Liver (tissue), 9 donors: ENCODE measurements around the gene FAM227B. TPM values are rescaled to one million over a fixed set of nuclear protein-coding genes. Genes with fewer than 3 reads are reported as not detected.
A peak's percentile ranks its signal among the peaks of the same experiment; 100 is the strongest.

Experiments used
- DNase-seq: peaks from one replicate; pipeline ENCODE4 v3.0.0-alpha.2; 2017; ENCODE audit warnings: low spot score
- H3K27ac ChIP-seq, 2 donors: one replicate each; pipeline ENCODE4 v1.7.0; 2013; ENCODE audit warnings: inconsistent platforms in 2 of 2, low read length in 2 of 2, control low read depth in 1 of 2, low read depth in 1 of 2, mild to moderate bottlenecking in 1 of 2
- H3K27me3 ChIP-seq, 4 donors: one replicate each; pipeline versions ENCODE4 v1.6.1 to v1.7.0; 2013; ENCODE audit warnings: low read length in 3 of 4, inconsistent platforms in 1 of 4, mild to moderate bottlenecking in 1 of 4, moderate library complexity in 1 of 4; ENCODE audit not compliant: control insufficient read depth in 4 of 4, insufficient read depth in 4 of 4
- H3K36me3 ChIP-seq, 4 donors: one replicate each; pipeline versions ENCODE4 v1.6.1 to v1.7.0; 2013; ENCODE audit warnings: low read length in 3 of 4, mild to moderate bottlenecking in 3 of 4, low read depth in 1 of 4, moderate library complexity in 1 of 4; ENCODE audit not compliant: control insufficient read depth in 4 of 4, insufficient read depth in 3 of 4
- H3K4me1 ChIP-seq, 4 donors: one replicate each; pipeline versions ENCODE4 v1.6.1 to v1.7.0; 2013; ENCODE audit warnings: low read length in 3 of 4, mild to moderate bottlenecking in 3 of 4, moderate library complexity in 1 of 4; ENCODE audit not compliant: control insufficient read depth in 4 of 4, insufficient read depth in 4 of 4
- H3K4me3 ChIP-seq, 3 donors: one replicate each; pipeline versions ENCODE4 v1.6.1 to v1.7.0; 2013; ENCODE audit warnings: low read length in 3 of 3, control low read depth in 1 of 3, low read depth in 1 of 3, mild to moderate bottlenecking in 1 of 3
- H3K9ac ChIP-seq, 2 donors: one replicate each; pipeline ENCODE4 v1.7.0; 2013; ENCODE audit warnings: low read length in 2 of 2, mild to moderate bottlenecking in 2 of 2, moderate library complexity in 2 of 2, control low read depth in 1 of 2, low read depth in 1 of 2
- H3K9me3 ChIP-seq, 4 donors: one replicate each; pipeline versions ENCODE4 v1.6.1 to v1.7.0; 2013; ENCODE audit warnings: low read length in 3 of 4; ENCODE audit not compliant: control insufficient read depth in 4 of 4
- EGR1 ChIP-seq, 2 donors: IDR thresholded peaks; 2 replicates each; pipeline ENCODE4 v1.6.1; 2016 to 2018; ENCODE audit warnings: antibody characterized with exemption in 2 of 2, low read depth in 2 of 2
- FOXA1 ChIP-seq: IDR thresholded peaks from 2 replicates; pipeline ENCODE4 v1.6.1; 2016; ENCODE audit warnings: antibody characterized with exemption
- FOXA2 ChIP-seq: IDR thresholded peaks from 2 replicates; pipeline ENCODE4 v1.6.1; 2016; ENCODE audit warnings: antibody characterized with exemption
- GABPA ChIP-seq, 2 donors: IDR thresholded peaks in 1 of 2; conservative IDR thresholded peaks in 1 of 2; 2 replicates each; pipeline ENCODE4 v1.6.1; 2016; ENCODE audit warnings: antibody characterized with exemption in 2 of 2, mild to moderate bottlenecking in 1 of 2, moderate library complexity in 1 of 2
- HNF4A ChIP-seq, 2 donors: conservative IDR thresholded peaks; 2 replicates each; pipeline ENCODE4 v1.6.1; 2016; ENCODE audit warnings: antibody characterized with exemption in 2 of 2, mild to moderate bottlenecking in 2 of 2
- HNF4G ChIP-seq: IDR thresholded peaks from 2 replicates; pipeline ENCODE4 v1.6.1; 2016; ENCODE audit warnings: antibody characterized with exemption
- JUND ChIP-seq, 2 donors: IDR thresholded peaks; 2 replicates each; pipeline ENCODE4 v1.6.1; 2016; ENCODE audit warnings: antibody characterized with exemption in 2 of 2
- RAD21 ChIP-seq, 2 donors: IDR thresholded peaks; 2 replicates each; pipeline ENCODE4 v1.6.1; 2016; ENCODE audit warnings: antibody characterized with exemption in 2 of 2, mild to moderate bottlenecking in 2 of 2
- RXRA ChIP-seq, 2 donors: IDR thresholded peaks; 2 replicates each; pipeline ENCODE4 v1.6.1; 2017 to 2018; ENCODE audit warnings: antibody characterized with exemption in 2 of 2, mild to moderate bottlenecking in 1 of 2
- TAF1 ChIP-seq: conservative IDR thresholded peaks from 2 replicates; pipeline ENCODE4 v1.6.1; 2016; ENCODE audit warnings: antibody characterized with exemption, mild to moderate bottlenecking
- YY1 ChIP-seq: IDR thresholded peaks from 2 replicates; pipeline ENCODE4 v1.6.1; 2016; ENCODE audit warnings: antibody characterized with exemption, mild to moderate bottlenecking
- WGBS: extraction: QIAGEN DNeasy Blood & Tissue Kit; methylation state at CpG from one replicate; pipeline ENCODE4 v1.1.7; 2013; 5-methylcytosine and 5-hydroxymethylcytosine counted together
- polyA plus RNA-seq, 2 donors: library from polyadenylated mRNA; stranded (reverse) in 1 of 2; unstranded in 1 of 2; fragments of 200-250 nt in 1 of 2; fragments of >200 nt in 1 of 2; fragmentation: Nextera tagmentation in 1 of 2; extraction: Ambion mirVana in 1 of 2; gene quantifications; one replicate each; pipeline versions ENCODE4 v1.2.1 to v1.2.3, GENCODE V29; 2013 to 2015
- total RNA-seq, 2 donors: library from RNA; depleted of rRNA; stranded (reverse); fragments of >200 nt; gene quantifications; one replicate each; pipeline ENCODE4 v1.2.3, GENCODE V29; 2014
- TF ChIP-seq, protein P1 (sequence below): IDR thresholded peaks from 2 replicates; pipeline ENCODE4 v1.6.1; 2016; ENCODE audit warnings: antibody characterized with exemption
- TF ChIP-seq, protein P2 (sequence below): fragments of 150-350 bp; IDR thresholded peaks from 2 replicates; pipeline ENCODE4 v1.5.1; 2017; ENCODE audit warnings: improper control_type of control experiment, low read depth, low read length; ENCODE audit not compliant: missing input control
- TF ChIP-seq, protein P3 (sequence below): IDR thresholded peaks from 2 replicates; pipeline ENCODE4 v1.6.1; 2016; ENCODE audit warnings: antibody characterized with exemption
- TF ChIP-seq, protein P4 (sequence below): IDR thresholded peaks from 2 replicates; pipeline ENCODE4 v1.6.1; 2016; ENCODE audit warnings: antibody characterized with exemption
- donor health status: healthy.
- donor health status: healthy.
- donor health status: healthy.
- donor health status: healthy.
- donor health status: healthy.

FAM227B gene
- total and polyA plus RNA-seq, 4 donors, result 1.3 to 5.1 (median 3.8) TPM

DNA sequence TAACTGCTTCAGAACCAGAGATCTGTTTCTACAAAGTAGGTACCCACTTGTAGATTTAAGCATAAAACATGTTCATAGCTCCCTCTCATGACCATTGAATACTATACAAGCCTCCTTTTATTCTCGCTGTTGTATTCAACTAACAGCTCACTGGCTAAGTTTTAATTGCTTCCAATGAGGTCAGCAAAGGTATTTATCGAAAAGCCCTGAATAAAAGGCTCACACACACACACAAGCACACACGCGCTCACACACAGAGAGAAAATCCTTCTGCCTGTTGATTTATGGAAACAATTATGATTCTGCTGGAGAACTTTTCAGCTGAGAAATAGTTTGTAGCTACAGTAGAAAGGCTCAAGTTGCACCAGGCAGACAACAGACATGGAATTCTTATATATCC lies 197.6 kb downstream of the FAM227B start, which contains the start of gene FGF7 (continued):
- TF ChIP-seq, protein P1, sequence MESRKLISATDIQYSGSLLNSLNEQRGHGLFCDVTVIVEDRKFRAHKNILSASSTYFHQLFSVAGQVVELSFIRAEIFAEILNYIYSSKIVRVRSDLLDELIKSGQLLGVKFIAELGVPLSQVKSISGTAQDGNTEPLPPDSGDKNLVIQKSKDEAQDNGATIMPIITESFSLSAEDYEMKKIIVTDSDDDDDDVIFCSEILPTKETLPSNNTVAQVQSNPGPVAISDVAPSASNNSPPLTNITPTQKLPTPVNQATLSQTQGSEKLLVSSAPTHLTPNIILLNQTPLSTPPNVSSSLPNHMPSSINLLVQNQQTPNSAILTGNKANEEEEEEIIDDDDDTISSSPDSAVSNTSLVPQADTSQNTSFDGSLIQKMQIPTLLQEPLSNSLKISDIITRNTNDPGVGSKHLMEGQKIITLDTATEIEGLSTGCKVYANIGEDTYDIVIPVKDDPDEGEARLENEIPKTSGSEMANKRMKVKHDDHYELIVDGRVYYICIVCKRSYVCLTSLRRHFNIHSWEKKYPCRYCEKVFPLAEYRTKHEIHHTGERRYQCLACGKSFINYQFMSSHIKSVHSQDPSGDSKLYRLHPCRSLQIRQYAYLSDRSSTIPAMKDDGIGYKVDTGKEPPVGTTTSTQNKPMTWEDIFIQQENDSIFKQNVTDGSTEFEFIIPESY, result no peak
- no peak for TF ChIP-seq EGR1 (IDR thresholded peaks at IDR 0.05; ENCODE audit: low read depth in 2 of 2)
- no peak for TF ChIP-seq JUND (IDR thresholded peaks at IDR 0.05)

DNA sequence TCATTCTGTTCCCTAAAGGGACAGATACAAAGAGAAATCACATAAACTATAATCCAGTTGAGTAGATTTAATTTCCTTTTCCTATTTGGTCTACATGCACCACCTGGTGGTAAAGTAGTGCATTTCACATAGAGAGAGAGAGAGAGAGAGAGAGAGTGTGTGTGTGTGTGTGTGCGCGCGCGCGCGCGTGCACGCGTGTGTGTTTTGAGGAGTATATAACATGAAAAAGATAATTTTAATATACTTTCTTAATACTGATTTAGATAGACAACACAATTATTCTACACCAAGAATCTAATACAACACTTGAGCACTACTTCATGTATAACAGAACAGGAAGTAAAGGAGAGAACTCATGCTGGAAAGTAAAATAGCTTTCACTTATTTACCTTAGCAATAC lies 198.6 kb downstream of the FAM227B start:
- H3K4me1 ChIP-seq, result no peaks in the 10 kb centered on the region
- H3K4me3 ChIP-seq, result no peak overlapping the region
- H3K9me3 ChIP-seq, result no peaks in the 10 kb centered on the region
- no peaks in the 10 kb centered on the region for H3K27me3 ChIP-seq
- TF ChIP-seq, protein P2, sequence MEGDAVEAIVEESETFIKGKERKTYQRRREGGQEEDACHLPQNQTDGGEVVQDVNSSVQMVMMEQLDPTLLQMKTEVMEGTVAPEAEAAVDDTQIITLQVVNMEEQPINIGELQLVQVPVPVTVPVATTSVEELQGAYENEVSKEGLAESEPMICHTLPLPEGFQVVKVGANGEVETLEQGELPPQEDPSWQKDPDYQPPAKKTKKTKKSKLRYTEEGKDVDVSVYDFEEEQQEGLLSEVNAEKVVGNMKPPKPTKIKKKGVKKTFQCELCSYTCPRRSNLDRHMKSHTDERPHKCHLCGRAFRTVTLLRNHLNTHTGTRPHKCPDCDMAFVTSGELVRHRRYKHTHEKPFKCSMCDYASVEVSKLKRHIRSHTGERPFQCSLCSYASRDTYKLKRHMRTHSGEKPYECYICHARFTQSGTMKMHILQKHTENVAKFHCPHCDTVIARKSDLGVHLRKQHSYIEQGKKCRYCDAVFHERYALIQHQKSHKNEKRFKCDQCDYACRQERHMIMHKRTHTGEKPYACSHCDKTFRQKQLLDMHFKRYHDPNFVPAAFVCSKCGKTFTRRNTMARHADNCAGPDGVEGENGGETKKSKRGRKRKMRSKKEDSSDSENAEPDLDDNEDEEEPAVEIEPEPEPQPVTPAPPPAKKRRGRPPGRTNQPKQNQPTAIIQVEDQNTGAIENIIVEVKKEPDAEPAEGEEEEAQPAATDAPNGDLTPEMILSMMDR, result peak; percentile 86
- TF ChIP-seq RAD21 (IDR thresholded peaks at IDR 0.05), result peak; percentile 84 to 93
- no peak for TF ChIP-seq TAF1
- no peak for TF ChIP-seq EGR1 (IDR thresholded peaks at IDR 0.05; ENCODE audit: low read depth in 2 of 2)
- TF ChIP-seq RXRA (IDR thresholded peaks at IDR 0.05), result no peak
- TF ChIP-seq YY1, result no peak
- TF ChIP-seq JUND (IDR thresholded peaks at IDR 0.05), result no peak
- no peak for TF ChIP-seq FOXA2
- TF ChIP-seq, protein P1, result peak; percentile 22
- TF ChIP-seq HNF4A (conservative IDR thresholded peaks at IDR 0.05), result no peak
- TF ChIP-seq, protein P3, sequence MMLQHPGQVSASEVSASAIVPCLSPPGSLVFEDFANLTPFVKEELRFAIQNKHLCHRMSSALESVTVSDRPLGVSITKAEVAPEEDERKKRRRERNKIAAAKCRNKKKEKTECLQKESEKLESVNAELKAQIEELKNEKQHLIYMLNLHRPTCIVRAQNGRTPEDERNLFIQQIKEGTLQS, result no peak
- TF ChIP-seq, protein P4, sequence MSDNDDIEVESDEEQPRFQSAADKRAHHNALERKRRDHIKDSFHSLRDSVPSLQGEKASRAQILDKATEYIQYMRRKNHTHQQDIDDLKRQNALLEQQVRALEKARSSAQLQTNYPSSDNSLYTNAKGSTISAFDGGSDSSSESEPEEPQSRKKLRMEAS, result no peak
- TF ChIP-seq GABPA (IDR thresholded peaks at IDR 0.05 in 1 of 2, conservative IDR thresholded peaks at IDR 0.05 in 1 of 2), result no peak
- TF ChIP-seq HNF4G, result no peak
- DNase-seq, result no peak
- no peak overlapping the region for H3K9ac ChIP-seq
- H3K36me3 ChIP-seq, result no peaks in the 10 kb centered on the region
- H3K27ac ChIP-seq, result no peak overlapping the region
- 21% methylated on average over 9 of the region's 9 CpGs for WGBS

DNA sequence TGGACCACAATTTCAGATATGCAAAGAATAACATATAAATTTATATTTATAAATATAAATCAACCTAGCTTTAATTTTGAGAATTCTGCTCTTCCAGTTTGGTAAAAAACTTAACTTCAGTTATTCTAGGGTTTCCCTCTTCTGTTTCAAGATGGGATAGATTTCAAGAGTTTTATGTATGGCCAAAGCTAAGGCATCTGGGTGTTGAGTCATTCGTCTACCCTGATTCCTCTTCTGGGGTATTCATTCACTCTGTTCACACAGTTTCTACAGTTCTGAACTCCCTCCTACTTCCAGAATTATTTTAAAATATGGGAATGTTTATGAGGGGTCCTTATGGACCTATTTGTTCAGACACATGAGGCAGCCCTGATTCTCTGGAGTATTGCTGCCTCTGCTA lies 201.8 kb downstream of the FAM227B start:
- no peak overlapping the region for H3K27ac ChIP-seq
- no peaks in the 10 kb centered on the region for H3K27me3 ChIP-seq
- no peaks in the 10 kb centered on the region for H3K36me3 ChIP-seq
- H3K4me3 ChIP-seq, result no peak overlapping the region
- H3K9me3 ChIP-seq, result no peaks in the 10 kb centered on the region
- H3K4me1 ChIP-seq, result peaks cover 0 to 1% (median 0%) of the 10 kb centered on the region in 4 donors
- no peak overlapping the region for H3K9ac ChIP-seq
- no peak for DNase-seq
- WGBS, result 85% methylated on average over 1 of the region's 1 CpG
- TF ChIP-seq YY1, result no peak
- TF ChIP-seq, protein P1, result no peak
- TF ChIP-seq FOXA1, result no peak
- TF ChIP-seq, protein P4, result no peak
- TF ChIP-seq RXRA (IDR thresholded peaks at IDR 0.05), result no peak
- TF ChIP-seq EGR1 (IDR thresholded peaks at IDR 0.05; ENCODE audit: low read depth in 2 of 2), result no peak
- no peak for TF ChIP-seq TAF1
- TF ChIP-seq, protein P2, result no peak
- no peak for TF ChIP-seq HNF4G
- no peak for TF ChIP-seq HNF4A (conservative IDR thresholded peaks at IDR 0.05)
